Measurements from ENCODE around the gene PKP2.

Gene PKP2

DNA sequence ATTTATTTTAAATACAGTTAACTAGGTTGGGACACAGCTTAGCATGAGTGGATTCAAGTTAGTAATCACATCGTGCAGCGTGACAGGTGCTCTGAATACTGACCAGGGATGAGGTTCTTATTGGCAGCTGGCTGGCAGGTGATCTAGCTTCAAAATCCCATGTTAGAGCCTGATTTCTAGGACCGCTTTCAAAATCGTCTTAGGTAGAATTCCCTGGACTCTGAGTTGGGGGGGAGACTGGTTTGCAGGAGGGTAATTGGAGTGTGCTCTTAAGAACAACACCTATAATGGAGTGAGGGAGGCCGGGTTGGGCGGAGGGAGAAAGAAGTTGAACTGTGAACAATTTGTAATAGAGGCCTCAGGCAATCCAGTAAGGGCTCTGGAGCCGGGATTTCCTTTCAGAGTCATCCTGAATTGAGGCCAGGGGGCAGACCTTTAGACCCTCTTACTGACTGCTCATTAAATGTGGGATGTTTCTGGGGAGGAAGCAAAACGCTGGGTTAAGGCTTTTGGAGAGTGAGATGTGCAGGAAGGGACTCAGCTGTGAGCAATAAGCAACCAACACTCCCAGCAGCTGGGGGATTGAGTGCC lies 140.0 kb downstream of the PKP2 start:
- DNase-seq (ENCODE audit: extremely low read depth in 1 of 2, low read depth in 1 of 2) = no peak

GRCh38 chr12:32755654-32756475 lies 140.7 kb downstream of the PKP2 start, which contains the start of gene YARS2:
YARS2 (minus strand) TSS chr12:32755897; CDS start chr12:32755874, 23 bp downstream.
- peak; percentile 69 to 92 for DNase-seq (ENCODE audit: extremely low read depth in 1 of 2, low read depth in 1 of 2)

DNA sequence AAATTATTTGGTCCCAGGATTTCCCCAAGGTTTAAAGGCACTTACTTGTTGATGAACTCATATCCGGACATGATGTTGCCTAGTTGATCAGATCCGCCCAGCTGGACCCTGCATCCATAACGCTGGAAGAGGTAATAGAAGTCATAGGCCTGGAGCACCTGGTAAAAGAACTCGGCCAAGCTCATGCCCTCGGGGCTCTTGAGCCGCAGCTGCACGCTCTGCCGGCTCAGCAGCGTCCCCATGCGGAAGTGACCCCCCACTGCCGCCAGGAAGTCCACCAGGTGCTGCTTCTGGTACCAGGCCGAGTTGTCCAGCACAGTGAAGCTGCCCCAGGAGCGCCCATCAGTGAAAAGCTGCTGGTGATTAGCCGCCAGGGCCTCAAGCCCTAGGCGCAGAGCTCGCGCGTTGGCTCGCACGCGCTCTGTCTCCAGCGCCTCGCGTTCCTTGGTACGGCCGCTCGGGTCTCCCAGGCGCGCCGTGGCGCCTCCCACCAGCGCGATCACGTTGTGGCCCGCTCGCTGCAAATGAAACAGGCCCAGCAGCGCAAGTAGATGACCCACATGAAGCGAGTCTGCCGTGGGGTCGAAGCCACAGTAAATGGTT lies 141.4 kb downstream of the PKP2 start:
- DNase-seq (ENCODE audit: extremely low read depth in 1 of 2, low read depth in 1 of 2) = peak; percentile 44 to 52

GRCh38 chr12:32754111-32754510 lies 142.5 kb downstream of the PKP2 start:
- DNase-seq (ENCODE audit: extremely low read depth in 1 of 2, low read depth in 1 of 2) = no peak

DNA sequence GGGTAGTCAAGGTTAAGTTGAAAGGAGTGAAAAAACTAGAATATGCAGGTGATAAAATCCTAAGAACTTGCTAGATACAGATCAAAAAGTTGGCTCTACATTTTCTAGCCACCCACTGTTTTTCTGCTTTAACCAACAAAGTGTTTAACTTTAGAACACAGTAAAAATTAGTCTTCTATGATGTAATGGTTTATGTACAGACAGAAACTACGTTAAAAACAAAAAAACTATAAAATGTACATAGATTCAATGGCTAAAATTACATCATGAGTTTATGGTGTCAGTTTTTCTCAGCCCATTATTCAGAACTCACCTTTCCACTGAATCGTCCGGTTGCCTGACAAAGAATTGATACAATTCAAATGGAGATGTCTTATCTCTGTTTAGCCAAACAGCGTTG lies 143.0 kb downstream of the PKP2 start:
- no peak for DNase-seq (ENCODE audit: extremely low read depth in 1 of 2, low read depth in 1 of 2)

DNA sequence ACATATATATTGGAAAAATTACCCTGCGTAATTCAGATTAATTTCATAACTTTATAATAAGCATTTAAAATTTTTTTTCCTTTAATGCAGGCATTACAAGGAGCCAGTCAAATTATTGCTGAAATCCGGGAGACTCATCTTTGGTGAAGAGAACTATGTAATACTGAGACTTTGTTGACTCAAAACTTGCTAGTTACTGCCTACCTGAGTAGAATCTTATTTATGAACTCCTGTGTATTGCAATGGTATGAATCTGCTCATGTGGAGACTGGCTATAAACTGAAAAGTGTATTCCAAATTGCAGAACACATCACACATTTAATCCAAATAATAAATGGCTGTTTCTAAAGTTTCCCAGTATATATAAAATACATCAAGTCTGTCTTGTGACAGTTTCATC lies 153.3 kb downstream of the PKP2 start:
- no peak for DNase-seq (ENCODE audit: extremely low read depth in 1 of 2, low read depth in 1 of 2)

DNA sequence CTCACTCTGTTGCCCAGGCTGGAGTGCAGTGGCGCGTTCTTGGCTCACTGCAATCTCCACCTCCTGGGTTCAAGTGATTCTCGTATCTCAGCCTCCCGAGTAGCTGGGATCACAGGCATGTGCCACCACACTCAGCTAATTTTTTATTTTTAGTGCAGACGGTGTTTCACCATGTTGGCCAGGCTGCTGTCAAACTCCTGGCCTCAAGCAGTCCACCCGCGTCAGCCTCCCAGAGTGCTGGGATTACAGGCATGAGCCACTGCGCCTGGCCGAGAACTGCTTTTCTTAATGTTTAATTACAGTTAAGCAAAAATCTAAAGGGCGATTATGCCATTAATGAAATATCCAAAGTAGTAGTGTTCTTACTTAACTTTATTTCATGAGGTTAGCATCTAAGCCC lies 154.4 kb downstream of the PKP2 start:
- no peak for DNase-seq (ENCODE audit: extremely low read depth in 1 of 2, low read depth in 1 of 2)

All from stimulated activated CD8-positive, alpha-beta memory T cell treated with anti-CD3 and anti-CD28 coated beads, Interleukin-7, amount 100 ng/mL, for 48 hours (primary cell).